Karpas-422 (cell line): ENCODE data around the gene CERT1. TPM values are rescaled to one million over a fixed set of nuclear protein-coding genes. Genes with fewer than 3 reads are reported as not detected.

Source experiments
- DNase-seq: peaks from one replicate; pipeline ENCODE4 v3.0.0-alpha.2; 2015
- H2AFZ ChIP-seq: fragments of 200-600 bp; sonication (generic); 2 replicates; pipeline ENCODE4 v1.6.1; 2014; ENCODE audit warnings: antibody characterized with exemption, low read length, mixed read lengths
- H3K27ac ChIP-seq: fragments of 200-600 bp; sonication (generic); 2 replicates; pipeline ENCODE4 v1.5.1; 2014; ENCODE audit warnings: mild to moderate bottlenecking, low read length, moderate library complexity
- H3K27me3 ChIP-seq: fragments of 200-600 bp; sonication (generic); 2 replicates; pipeline ENCODE4 v1.6.1; 2014; ENCODE audit warnings: low read length, mixed read lengths
- H3K36me3 ChIP-seq: fragments of 200-600 bp; sonication (generic); 2 replicates; pipeline ENCODE4 v1.6.1; 2014; ENCODE audit warnings: low read length, mixed read lengths; ENCODE audit not compliant: insufficient read depth
- H3K4me1 ChIP-seq: fragments of 200-600 bp; sonication (generic); 2 replicates; pipeline ENCODE4 v1.6.1; 2014; ENCODE audit warnings: mild to moderate bottlenecking, low read length, mixed read lengths
- H3K4me2 ChIP-seq: fragments of 200-600 bp; sonication (generic); 2 replicates; pipeline ENCODE4 v1.6.1; 2014; ENCODE audit warnings: low read length, low read depth, mild to moderate bottlenecking; ENCODE audit not compliant: poor library complexity, severe bottlenecking
- H3K4me3 ChIP-seq: fragments of 200-600 bp; sonication (generic); 2 replicates; pipeline ENCODE4 v1.5.1; 2014; ENCODE audit warnings: mild to moderate bottlenecking, antibody characterized with exemption, low read length, mixed read lengths
- H3K79me2 ChIP-seq: fragments of 200-600 bp; sonication (generic); 2 replicates; pipeline ENCODE4 v1.6.1; 2014; ENCODE audit warnings: mild to moderate bottlenecking, low read length, mixed read lengths
- H3K9ac ChIP-seq: fragments of 200-600 bp; sonication (generic); 2 replicates; pipeline ENCODE4 v1.6.0; 2014; ENCODE audit warnings: low read length
- H3K9me2 ChIP-seq: fragments of 200-600 bp; sonication (generic), shearing (Covaris generic); replicated peaks from 2 replicates; pipeline ENCODE4 v1.6.0; 2014; ENCODE audit warnings: mild to moderate bottlenecking, low read length, moderate library complexity; ENCODE audit not compliant: insufficient read depth
- H3K9me3 ChIP-seq: fragments of 300-700, 200-600 bp; sonication (generic); 2 replicates; pipeline ENCODE4 v1.6.1; 2014; ENCODE audit warnings: low read length, mixed read lengths
- H4K20me1 ChIP-seq: fragments of 200-600 bp; sonication (generic); 2 replicates; pipeline ENCODE4 v1.6.1; 2014; ENCODE audit warnings: mild to moderate bottlenecking, antibody characterized with exemption, low read length, low read depth; ENCODE audit not compliant: insufficient read depth
- total RNA-seq: library from RNA; depleted of rRNA; stranded (reverse); fragments of >200 nt; shearing (Covaris generic); gene quantifications from 2 replicates; pipeline ENCODE4 v1.2.3, GENCODE V29; 2014; ENCODE audit warnings: low replicate concordance

Gene CERT1
- total RNA-seq, 1 experiment from 2014 or later = 49.8 TPM

DNA sequence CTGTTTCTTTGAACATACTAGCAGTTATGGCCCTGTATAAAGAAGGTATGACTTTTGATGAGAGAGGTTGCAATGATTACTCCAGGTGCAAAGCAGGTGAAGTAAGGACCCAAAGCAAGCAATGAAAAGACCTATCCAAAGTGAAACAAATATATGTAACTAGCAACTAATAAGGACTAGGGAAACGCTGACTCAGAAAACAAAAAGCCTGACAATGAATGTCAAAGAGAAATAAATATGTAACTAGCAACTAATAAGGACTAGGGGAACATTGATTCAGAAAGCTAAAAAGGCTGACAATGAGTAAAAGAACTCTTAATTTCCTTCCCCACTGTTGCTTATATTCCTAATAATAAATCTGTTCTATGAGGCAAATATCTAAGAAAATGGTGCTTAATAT, 131.3 kb downstream of the CERT1 start:
- no peak for DNase-seq
- Histone ChIP-seq H3K27me3 (no peaks in the 10 kb centered on the region), H3K4me2 (no peak overlapping the region), H3K9ac (no peak overlapping the region), H3K27ac (no peak overlapping the region), H3K4me3 (no peak overlapping the region), H3K36me3 (peaks cover 37% of the 10 kb centered on the region), H2AFZ (no peak overlapping the region), H3K9me2 (no peaks in the 10 kb centered on the region), H3K4me1 (no peaks in the 10 kb centered on the region), H3K79me2 (peaks cover 3% of the 10 kb centered on the region; the same call in 1 of the 2 replicates), H3K9me3 (no peaks in the 10 kb centered on the region), H4K20me1 (no peaks in the 10 kb centered on the region)

GRCh38 chr5:75375414-75375813, 136.0 kb downstream of the CERT1 start:
- H3K9ac ChIP-seq = no peak overlapping the region
- H3K9me2 ChIP-seq = no peaks in the 10 kb centered on the region
- no peak overlapping the region for H2AFZ ChIP-seq
- H3K9me3 ChIP-seq = no peaks in the 10 kb centered on the region
- no peaks in the 10 kb centered on the region for H3K4me1 ChIP-seq
- no peak overlapping the region for H3K4me3 ChIP-seq
- no peak for DNase-seq
- no peak overlapping the region for H3K27ac ChIP-seq
- 0 out of 2 replicates have a peak, but pooled peaks cover 3% of the 10 kb centered on the region for H3K79me2 ChIP-seq
- no peak overlapping the region for H3K4me2 ChIP-seq
- H3K36me3 ChIP-seq = peaks cover 4% of the 10 kb centered on the region; the same call in 1 of the 2 replicates
- H4K20me1 ChIP-seq = no peaks in the 10 kb centered on the region
- no peaks in the 10 kb centered on the region for H3K27me3 ChIP-seq

DNA sequence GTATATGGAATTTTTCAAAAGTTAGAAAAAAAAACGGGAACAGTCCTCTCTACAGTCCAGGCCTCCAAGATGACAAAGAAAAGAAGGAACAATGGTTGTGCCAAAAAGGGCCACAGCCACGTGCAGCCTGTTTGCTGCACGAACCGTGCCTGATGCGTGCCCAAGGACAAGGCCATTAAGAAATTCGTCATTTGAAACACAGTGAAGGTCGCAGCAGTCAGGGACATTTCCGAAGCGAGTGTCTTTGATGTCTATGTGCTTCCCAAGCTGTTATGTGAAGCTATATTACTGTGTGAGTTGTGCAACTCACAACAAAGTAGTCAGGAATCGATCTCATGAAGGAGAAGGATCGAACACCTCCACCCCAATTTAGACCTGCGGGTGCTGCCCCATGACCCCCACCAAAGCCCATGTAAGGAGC, 137.0 kb downstream of the CERT1 start:
- no peak for DNase-seq
- peaks cover 4% of the 10 kb centered on the region; the same call in 1 of the 2 replicates for H3K36me3 ChIP-seq
- 0 out of 2 replicates have a peak, but pooled peaks cover 3% of the 10 kb centered on the region for H3K79me2 ChIP-seq
- no peaks in the 10 kb centered on the region for H3K9me2 ChIP-seq
- no peak overlapping the region for H3K27ac ChIP-seq
- no peaks in the 10 kb centered on the region for H3K4me1 ChIP-seq
- no peak overlapping the region for H3K9ac ChIP-seq
- H3K4me3 ChIP-seq = no peak overlapping the region
- H2AFZ ChIP-seq = no peak overlapping the region
- no peak overlapping the region for H3K4me2 ChIP-seq
- H3K27me3 ChIP-seq = no peaks in the 10 kb centered on the region
- no peaks in the 10 kb centered on the region for H3K9me3 ChIP-seq
- H4K20me1 ChIP-seq = no peaks in the 10 kb centered on the region

- no peak overlapping the region for H2AFZ ChIP-seq
- no peak for DNase-seq
- H3K4me1 ChIP-seq = no peaks in the 10 kb centered on the region
- no peaks in the 10 kb centered on the region for H3K27me3 ChIP-seq
- H3K36me3 ChIP-seq = no peaks in the 10 kb centered on the region; the same call in 1 of the 2 replicates
- H3K27ac ChIP-seq = no peak overlapping the region
- H3K79me2 ChIP-seq = 0 out of 2 replicates have a peak, but pooled peaks cover under 1% of the 10 kb centered on the region
- H3K9me2 ChIP-seq = no peaks in the 10 kb centered on the region
- no peak overlapping the region for H3K4me3 ChIP-seq
- H3K9me3 ChIP-seq = no peaks in the 10 kb centered on the region
- no peak overlapping the region for H3K4me2 ChIP-seq
- no peaks in the 10 kb centered on the region for H4K20me1 ChIP-seq
- no peak overlapping the region for H3K9ac ChIP-seq
These were observed 137.6 kb downstream of the CERT1 start for GRCh38 chr5:75373862-75374261.

GRCh38 chr5:75368391-75368790, 143.0 kb downstream of the CERT1 start:
- Histone ChIP-seq H2AFZ (no peak overlapping the region), H3K4me1 (no peaks in the 10 kb centered on the region), H3K9ac (no peak overlapping the region), H3K4me3 (no peak overlapping the region), H3K9me2 (no peaks in the 10 kb centered on the region), H3K27ac (no peak overlapping the region), H3K9me3 (no peaks in the 10 kb centered on the region), H3K27me3 (no peaks in the 10 kb centered on the region), H4K20me1 (no peaks in the 10 kb centered on the region), H3K4me2 (no peak overlapping the region), H3K79me2 (no peaks in the 10 kb centered on the region), H3K36me3 (no peaks in the 10 kb centered on the region; the same call in 1 of the 2 replicates)
- DNase-seq = no peak

DNA sequence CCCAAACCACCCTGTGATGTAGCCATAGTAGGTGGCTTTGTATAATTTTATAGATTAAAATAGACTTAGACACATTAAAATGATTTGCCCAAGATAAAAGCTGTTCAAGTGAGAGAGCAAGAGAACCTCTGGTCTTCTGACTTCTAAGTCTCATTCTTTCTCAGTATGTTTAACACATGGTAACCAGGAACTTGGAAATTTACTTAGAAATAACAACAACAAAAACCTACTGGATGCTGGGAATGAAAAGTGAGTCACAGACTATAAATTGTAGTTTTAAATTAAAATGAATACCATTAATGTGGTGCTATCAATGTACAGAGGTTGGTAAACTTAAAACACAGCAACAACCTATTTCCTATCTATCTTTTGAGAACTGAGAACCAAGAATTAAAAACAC, 144.0 kb downstream of the CERT1 start:
- Histone ChIP-seq H3K27me3 (no peaks in the 10 kb centered on the region), H3K4me1 (no peaks in the 10 kb centered on the region), H3K9me2 (no peaks in the 10 kb centered on the region), H3K27ac (0 out of 2 replicates have a peak overlapping the region, but pooled peaks have one; percentile 21), H4K20me1 (no peaks in the 10 kb centered on the region), H3K4me3 (no peak overlapping the region), H2AFZ (no peak overlapping the region), H3K36me3 (peaks cover 5% of the 10 kb centered on the region; the same call in 1 of the 2 replicates), H3K9ac (no peak overlapping the region), H3K9me3 (no peaks in the 10 kb centered on the region), H3K79me2 (no peaks in the 10 kb centered on the region), H3K4me2 (no peak overlapping the region)
- DNase-seq = no peak

DNA sequence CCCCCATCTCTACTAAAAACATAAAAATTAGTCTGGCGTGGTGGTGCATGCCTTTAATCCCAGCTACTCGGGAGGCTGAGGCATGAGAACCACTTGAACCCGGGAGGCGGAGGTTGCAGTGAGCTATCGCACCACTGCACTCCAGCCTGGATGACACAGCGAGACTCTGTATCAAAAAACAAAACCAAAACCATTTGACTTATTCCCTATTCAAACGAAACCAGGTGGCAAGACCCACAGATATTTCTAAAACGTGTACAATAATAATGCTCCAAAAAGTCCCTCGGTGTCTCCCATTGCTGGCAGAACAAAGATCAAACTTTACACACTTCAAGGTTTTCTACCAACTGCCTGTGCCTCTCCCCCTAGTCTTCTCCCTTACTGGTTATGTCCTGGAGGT, 144.6 kb downstream of the CERT1 start:
- peaks cover 11% of the 10 kb centered on the region; the same call in 1 of the 2 replicates for H3K36me3 ChIP-seq
- H3K9ac ChIP-seq = no peak overlapping the region
- H2AFZ ChIP-seq = no peak overlapping the region
- H4K20me1 ChIP-seq = no peaks in the 10 kb centered on the region
- no peaks in the 10 kb centered on the region for H3K9me3 ChIP-seq
- DNase-seq = no peak
- H3K4me3 ChIP-seq = no peak overlapping the region
- no peaks in the 10 kb centered on the region for H3K27me3 ChIP-seq
- H3K4me1 ChIP-seq = no peaks in the 10 kb centered on the region
- no peak overlapping the region for H3K27ac ChIP-seq
- no peaks in the 10 kb centered on the region for H3K9me2 ChIP-seq
- H3K79me2 ChIP-seq = no peaks in the 10 kb centered on the region
- H3K4me2 ChIP-seq = no peak overlapping the region

DNA sequence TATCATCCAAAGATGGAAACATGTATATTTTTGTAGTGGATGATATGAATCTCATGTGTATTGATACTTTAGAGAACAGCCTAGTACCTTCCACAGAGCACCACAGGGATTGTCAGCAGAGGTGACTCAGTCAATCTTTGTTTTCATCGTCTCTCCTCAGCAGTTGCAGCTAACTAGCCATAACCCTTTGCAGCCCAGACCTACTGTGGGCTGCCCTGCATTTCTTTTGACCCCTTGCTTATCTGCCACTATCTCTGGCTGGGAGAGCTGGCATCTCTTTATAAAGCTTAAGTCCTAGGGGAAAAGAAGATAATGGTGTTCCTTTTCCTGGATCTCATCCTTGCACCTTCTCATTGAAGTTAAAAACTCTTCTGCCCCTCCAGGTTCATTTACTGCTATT, 145.7 kb downstream of the CERT1 start:
- Histone ChIP-seq H3K9ac (no peak overlapping the region), H3K36me3 (peaks cover 19% of the 10 kb centered on the region; the same call in 1 of the 2 replicates), H3K27me3 (no peaks in the 10 kb centered on the region), H3K79me2 (no peaks in the 10 kb centered on the region), H3K4me2 (no peak overlapping the region), H3K9me2 (no peaks in the 10 kb centered on the region), H2AFZ (no peak overlapping the region), H3K4me1 (no peaks in the 10 kb centered on the region), H3K4me3 (no peak overlapping the region), H4K20me1 (no peaks in the 10 kb centered on the region), H3K27ac (no peak overlapping the region), H3K9me3 (no peaks in the 10 kb centered on the region)
- DNase-seq = no peak
